Duodenal mucosa (tissue), 2 donors: Measurements from ENCODE around the gene KLF15.

ENCODE experiments used
- H3K27ac ChIP-seq: one replicate; pipeline ENCODE4 v1.7.0; 2013; ENCODE audit warnings: low read depth, low read length
- H3K27me3 ChIP-seq, 2 donors: one replicate each; pipeline ENCODE4 v1.7.0; 2013; ENCODE audit warnings: low read length in 2 of 2, control low read depth in 1 of 2; ENCODE audit not compliant: insufficient read depth in 2 of 2, control insufficient read depth in 1 of 2
- H3K36me3 ChIP-seq, 2 donors: one replicate each; pipeline ENCODE4 v1.7.0; 2013; ENCODE audit warnings: low read length in 2 of 2, control low read depth in 1 of 2; ENCODE audit not compliant: insufficient read depth in 2 of 2, control insufficient read depth in 1 of 2
- H3K4me1 ChIP-seq, 2 donors: one replicate each; pipeline ENCODE4 v1.7.0; 2013; ENCODE audit warnings: low read length in 2 of 2, control low read depth in 1 of 2; ENCODE audit not compliant: insufficient read depth in 2 of 2, control insufficient read depth in 1 of 2
- H3K4me3 ChIP-seq, 2 donors: one replicate each; pipeline ENCODE4 v1.7.0; 2013; ENCODE audit warnings: low read length in 2 of 2, low read depth in 1 of 2
- H3K9ac ChIP-seq, 2 donors: one replicate each; pipeline ENCODE4 v1.7.0; 2013; ENCODE audit warnings: low read length in 2 of 2, low read depth in 1 of 2
- H3K9me3 ChIP-seq, 2 donors: one replicate each; pipeline ENCODE4 v1.7.0; 2013; ENCODE audit warnings: low read length in 2 of 2, control low read depth in 1 of 2; ENCODE audit not compliant: control insufficient read depth in 1 of 2

Gene KLF15

GRCh38 chr3:126293370-126294082 lies 63.7 kb downstream of the KLF15 start:
- H3K27me3 ChIP-seq, result peaks cover 9 to 16% of the 10 kb centered on the region in 2 donors

More at GRCh38 chr3:126293370-126294082, 63.7 kb downstream of the KLF15 start:
- Histone ChIP-seq H3K9me3 (no peaks in the 10 kb centered on the region), H3K4me3 (no peak overlapping the region), H3K27ac (no peak overlapping the region), H3K4me1 (peaks cover 0 to under 1% of the 10 kb centered on the region in 2 donors), H3K36me3 (no peaks in the 10 kb centered on the region), H3K9ac (no peak overlapping the region)
